ENCODE results near the gene COX15.
"Not testable (repeated sequence)": the region's sequence is repeated elsewhere in the genome, so short reads cannot be mapped to it uniquely, and the experiment has no call there.

Gene COX15

DNA sequence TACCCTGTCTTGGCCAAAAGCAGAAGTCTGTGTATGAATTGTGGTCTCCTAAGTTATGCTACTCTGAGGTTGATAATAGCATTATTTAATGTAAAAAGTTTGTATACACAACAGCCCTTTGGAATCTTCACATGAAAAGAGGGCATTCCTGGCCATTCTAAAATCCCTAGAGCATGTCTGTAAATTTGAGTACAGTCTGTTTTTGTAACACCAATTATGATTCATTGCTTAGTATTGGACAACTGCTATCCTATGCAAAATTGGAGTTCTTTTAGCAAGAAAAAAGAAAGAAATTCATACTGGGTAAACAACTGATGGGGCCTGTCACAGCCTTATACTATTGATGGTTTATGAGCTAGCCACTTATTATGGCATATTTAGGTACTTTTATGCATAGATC lies 10.3 kb upstream of the COX15 start:
- in situ Hi-C loops (cut with HindIII; ENCODE audit: low sequenced_read_pairs) = loop anchor here (5.0 kb wide), 1 partner anchor 90 kb away; no protein-coding TSS in a partner anchor

DNA sequence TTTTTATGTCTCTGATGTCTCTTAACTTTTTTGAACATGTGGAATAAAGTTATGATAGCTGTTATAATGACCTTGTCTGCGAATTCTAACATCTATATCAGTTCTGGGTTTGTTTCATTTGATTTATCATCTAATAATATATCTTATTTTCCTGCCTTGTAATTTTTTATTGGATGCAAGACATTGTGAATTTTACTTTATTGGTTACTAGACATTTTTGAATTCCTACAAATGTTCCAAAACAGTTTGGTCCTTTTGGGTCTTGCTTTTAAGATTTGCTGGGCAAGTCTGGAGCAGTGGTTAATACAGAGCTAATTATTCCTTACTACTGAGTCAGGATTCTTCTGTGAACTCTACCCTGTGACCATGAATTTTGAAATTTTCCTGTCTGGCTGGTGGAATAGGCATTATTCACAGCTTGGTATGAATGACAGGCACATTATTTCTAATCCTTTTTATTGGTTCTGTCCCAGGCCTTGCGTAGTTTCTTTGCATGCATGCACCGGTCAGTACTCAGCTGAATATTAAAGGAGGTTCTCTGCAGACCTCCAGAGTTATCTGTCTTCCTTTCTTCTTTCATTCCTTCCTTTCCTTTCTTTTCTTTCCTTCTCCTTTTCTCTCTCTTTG lies 9.1 kb upstream of the COX15 start:
- in situ Hi-C loops (cut with HindIII; ENCODE audit: low sequenced_read_pairs) = loop anchor here (5.0 kb wide), 1 partner anchor 91 kb away; no protein-coding TSS in a partner anchor

DNA sequence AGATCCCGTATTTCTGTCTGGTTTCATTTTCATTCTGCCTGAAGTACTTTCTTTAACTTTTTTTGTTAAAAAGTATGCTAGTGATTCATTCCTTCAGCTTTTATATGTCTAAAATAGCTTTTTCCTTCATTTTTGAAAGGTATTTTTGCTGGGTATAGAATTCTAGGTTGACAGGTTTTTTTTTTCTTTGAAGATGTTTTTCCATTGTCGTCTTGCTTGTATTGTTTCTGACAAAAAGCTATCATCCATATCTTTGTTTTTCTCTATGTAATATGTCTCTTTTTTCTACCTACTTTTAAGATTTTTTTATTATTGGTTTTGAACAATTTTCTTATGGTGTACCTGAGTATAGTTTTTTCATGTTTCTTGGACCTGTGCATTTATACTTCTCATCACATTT lies 8.3 kb upstream of the COX15 start:
- in situ Hi-C loops (cut with HindIII; ENCODE audit: low sequenced_read_pairs) = loop anchor here (5.0 kb wide), 1 partner anchor 92 kb away; no protein-coding TSS in a partner anchor

DNA sequence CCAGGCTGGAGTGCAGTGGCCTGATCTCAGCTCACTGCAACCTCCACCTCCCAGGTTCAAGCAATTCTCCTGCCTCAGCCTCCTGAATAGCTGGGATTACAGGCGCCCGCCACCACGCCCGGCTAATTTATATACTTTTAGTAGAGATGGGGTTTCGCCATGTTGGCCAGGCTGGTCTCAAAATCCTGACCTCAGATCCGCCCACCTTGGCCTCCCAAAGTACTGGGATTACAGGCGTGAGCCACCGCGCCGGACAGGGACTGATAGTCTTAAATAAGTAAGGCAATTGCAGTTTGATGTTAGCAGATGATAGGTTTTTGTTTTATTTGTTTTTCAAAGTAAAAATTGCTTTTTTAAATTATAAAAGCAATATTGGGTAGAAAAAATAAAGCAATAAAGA lies 2.2 kb upstream of the COX15 start:
- in situ Hi-C loops (cut with HindIII; ENCODE audit: low sequenced_read_pairs) = not testable (repeated sequence)

DNA sequence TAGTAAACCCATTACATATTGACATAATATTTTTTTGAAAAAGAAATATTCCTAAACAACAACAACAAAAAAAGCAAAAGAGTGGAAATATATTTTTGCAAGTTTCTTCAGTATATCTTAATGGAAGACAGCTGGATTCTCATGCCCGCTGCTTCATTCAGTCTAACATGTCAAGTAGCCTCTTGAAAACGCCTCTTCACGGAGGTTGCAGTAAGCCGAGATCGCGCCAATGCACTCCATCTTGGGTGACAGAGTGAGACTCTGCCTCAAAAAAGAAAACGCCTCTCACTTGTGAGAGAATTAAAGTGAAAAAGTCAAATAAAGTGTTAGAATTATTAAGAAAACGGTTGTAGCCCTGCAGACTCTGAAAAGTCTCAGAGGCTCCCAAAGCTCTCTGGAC lies 1.4 kb upstream of the COX15 start:
- in situ Hi-C loops (cut with HindIII; ENCODE audit: low sequenced_read_pairs) = no loop called here

DNA sequence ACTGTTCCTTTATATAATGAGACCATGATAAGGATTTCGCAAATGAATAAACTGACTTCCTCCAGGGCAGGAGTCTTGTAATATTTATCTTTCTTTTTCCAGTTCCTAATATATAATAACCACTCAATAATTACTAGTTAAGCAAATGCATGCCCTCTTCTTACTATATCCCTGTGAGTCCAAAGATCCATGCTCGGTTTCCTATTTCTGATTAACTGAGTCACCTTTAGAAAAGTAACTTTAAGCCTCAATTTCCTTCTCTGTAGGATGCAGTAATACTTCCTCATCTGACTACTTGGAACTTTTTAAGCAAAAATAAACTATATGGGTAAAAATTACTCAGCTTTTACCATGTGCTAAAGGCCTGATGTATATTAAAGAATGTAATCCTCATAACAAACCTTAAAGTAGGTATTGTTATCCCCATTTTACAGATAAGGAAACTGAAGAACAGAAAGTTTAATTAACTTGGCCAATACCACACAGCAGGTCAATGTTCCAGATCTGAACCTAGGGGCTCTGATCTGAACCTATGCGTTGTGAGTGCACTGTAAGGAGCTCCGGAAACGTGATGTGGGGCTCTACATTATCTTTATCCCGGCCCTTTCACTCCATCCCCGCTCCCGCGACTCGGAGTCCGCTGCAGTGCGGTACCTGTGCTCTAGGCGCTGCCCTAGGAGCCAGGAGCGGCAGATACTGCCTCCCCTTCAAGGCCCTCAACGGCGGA lies 458 bp downstream of the COX15 start:
- in situ Hi-C loops (cut with HindIII; ENCODE audit: low sequenced_read_pairs) = no loop called here

DNA sequence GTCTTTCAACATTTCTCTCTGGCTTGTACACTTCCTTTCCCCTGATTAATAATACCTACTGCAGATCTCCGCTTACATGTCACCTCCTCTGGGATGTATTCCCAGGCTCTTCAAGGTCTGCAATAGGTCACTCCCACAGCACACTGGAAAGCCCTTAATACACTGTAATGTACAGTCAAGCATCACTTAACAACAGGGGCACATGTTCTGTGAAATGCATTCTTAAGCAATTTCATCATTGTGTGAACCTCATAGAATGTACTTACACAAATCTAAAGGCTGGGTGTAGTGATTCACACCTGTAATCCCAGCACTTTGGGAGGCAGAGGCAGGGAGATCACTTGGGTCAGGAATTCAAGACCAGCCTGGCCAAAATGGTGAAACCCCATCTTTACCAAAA lies 1.9 kb downstream of the COX15 start:
- in situ Hi-C loops (cut with HindIII; ENCODE audit: low sequenced_read_pairs) = no loop called here

DNA sequence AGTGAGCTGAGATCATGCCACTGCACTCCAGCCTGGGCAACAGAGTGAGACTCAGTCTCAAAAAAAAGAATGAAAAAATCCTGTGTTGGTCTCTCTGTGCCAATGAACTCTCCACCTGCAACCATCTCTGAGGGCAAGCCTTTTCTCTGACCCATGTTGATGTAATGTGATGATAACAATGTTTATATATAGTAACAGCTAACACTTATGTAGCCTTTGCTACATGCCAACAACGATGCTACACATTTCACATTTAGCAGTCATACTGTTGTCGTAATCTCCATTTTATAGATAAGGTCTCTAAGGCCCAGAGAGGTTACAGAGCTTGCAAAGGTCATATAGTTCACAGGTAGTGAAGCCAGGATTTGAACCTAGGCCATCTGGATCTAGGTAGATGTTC lies 11.5 kb downstream of the COX15 start:
- in situ Hi-C loops (cut with HindIII; ENCODE audit: low sequenced_read_pairs) = no loop called here

DNA sequence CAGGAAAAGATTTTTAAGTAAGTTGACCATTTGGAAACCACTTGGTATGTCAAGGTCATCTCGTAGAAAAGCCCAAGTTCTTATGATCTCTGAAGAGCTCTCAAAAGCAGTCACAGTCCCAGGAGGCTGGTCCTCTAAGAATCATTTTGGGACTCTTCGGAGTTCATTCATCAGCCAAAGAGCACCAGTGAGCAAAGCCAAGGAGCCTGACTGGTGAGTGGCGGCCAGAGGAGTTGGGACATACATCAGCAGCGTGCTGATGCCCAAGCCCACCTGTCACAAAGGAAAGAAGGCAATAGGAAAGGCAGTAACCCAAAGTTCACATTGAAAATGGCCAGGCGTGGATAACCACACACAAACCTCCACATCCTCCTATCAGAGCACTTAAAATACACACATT lies 17.5 kb downstream of the COX15 start:
- in situ Hi-C loops (cut with HindIII; ENCODE audit: low sequenced_read_pairs) = loop anchor here (5.0 kb wide), 2 partner anchors 47 to 97 kb away; no protein-coding TSS in a partner anchor

DNA sequence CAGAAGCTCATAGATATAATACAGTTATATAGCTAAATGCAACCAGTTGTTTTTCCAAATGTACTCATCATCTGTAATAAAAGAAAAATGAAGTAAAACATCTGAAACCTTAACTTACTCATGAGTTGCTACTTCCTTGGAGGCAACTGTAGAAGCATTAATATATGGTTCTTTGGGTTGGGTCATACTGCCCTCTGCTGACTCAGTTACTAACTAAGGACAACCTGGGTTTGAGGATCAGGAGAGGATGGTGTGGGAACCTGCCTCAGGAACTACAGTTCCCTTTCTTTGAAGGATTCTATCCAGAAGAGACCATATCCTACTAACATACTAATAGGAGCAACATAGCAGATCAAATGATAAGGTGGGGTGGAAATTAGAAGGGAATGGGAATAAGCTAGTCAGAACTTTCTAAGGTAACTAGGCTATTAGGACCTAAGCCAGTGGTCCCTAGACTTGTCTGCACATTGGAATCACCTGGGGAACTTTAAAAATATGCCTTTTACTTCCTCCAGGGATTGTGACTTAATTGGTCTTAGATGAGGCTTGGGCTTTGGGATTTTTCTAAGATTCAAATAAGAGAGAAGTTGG lies 20.7 kb downstream of the COX15 start:
- in situ Hi-C loops (cut with HindIII; ENCODE audit: low sequenced_read_pairs) = loop anchor here (5.0 kb wide), 2 partner anchors 44 to 94 kb away; no protein-coding TSS in a partner anchor

DNA sequence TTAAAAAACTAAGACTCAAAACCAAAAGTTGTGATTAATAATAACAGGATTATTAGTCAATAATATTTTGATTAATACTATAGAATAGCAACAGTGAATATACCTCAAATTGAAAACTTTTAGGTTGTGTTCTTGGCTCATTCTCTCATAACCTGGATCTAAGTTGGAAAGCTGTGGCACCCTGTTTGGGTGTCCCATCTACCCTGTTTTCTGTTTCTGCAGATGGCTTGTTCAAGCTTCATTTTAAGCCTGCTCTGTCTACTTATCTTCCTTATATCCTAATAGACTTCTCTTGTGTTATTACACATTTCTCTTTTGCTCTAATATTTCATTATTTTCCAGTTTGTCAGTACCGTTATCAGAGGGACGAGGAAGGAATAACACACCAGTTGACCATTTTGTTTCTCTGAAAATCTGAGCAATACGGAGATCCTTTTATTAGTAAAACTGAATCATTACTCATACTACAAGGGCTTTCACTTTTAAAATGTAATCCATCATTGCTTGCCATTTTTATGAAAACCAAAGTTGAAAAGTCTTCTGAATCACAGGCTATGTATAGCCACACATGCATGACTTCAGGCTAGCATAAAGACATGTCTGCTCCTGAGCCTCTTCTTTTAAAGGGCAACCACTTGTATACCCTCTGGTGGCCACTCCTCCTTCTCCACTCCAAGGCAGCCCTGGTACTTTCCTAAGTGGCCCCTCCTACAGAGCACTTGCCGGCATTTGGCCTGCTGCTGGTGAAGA lies 22.3 kb downstream of the COX15 start:
- in situ Hi-C loops (cut with HindIII; ENCODE audit: low sequenced_read_pairs) = loop anchor here (5.0 kb wide), 2 partner anchors 42 to 92 kb away; no protein-coding TSS in a partner anchor

DNA sequence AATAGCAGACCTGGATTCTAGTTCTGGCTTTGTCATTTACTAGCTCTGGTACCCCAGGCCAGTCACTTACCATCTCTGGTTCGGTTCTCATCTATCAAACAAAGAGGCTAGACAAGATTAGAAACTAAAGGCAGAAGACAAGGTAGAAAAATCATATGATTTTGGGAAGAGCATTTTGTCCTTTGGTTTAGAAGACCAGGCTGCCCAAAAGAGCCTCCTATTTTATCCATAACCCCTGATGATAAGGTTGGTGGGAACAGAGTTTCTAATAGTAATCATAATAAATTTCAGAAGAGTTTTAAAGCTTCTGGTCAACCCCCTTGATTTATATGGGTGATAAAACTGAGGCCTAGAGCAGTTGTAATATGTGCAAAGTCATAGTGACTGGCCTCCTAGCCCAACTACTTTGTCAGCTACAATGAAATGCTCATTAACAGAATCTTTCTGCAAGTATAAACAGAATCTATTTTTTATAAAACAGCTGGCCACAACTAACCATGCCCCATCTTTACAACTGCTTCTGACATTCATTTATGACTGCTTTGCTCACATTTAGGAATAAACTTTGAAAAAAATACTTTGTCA lies 23.4 kb downstream of the COX15 start:
- in situ Hi-C loops (cut with HindIII; ENCODE audit: low sequenced_read_pairs) = no loop called here

DNA sequence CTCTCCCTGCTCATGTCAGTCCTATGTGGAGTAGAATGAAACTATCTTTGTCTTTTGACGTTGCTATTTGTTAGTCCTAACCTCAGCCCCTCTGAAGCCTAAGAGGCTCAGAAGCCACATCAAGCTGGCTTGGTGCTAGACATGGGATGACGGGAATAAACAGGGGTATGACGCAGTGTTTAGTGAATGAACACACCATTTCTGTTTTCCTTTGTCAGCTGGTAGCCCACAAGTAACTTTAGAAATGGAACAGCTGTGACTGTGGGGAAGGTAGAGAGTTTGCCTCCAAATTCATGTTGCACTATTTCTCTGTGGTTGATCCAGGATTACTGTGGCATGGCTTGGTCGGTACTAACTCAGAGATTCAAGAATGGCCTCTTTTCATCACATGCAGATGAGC lies 31.3 kb downstream of the COX15 start:
- in situ Hi-C loops (cut with HindIII; ENCODE audit: low sequenced_read_pairs) = no loop called here

DNA sequence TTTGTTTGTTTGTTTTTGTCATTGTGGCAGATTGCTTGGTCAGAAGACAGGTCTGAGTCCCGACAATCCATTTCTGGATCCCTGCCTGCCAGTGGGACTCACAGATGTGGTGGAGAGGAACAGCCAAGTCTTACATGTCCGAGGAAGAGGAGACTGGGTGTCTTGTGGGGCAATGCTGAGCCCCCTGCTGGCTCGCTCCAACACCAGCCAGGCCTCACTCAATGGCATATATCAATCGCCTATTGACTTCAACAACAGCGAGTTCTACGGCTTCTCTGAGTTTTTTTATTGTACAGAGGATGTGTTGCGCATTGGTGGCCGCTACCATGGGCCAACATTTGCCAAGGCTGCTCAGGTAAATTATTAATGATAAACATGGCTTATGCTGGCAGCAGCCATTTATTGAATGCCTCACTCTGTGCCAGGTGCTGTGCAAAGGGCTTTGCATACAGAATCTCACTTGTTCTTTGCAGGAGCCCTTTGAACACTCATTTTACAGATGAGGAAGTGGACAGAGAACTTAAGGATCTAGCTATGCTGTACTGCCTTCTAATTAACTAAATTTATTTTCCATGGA lies 33.3 kb downstream of the COX15 start:
- in situ Hi-C loops (cut with HindIII; ENCODE audit: low sequenced_read_pairs) = no loop called here

DNA sequence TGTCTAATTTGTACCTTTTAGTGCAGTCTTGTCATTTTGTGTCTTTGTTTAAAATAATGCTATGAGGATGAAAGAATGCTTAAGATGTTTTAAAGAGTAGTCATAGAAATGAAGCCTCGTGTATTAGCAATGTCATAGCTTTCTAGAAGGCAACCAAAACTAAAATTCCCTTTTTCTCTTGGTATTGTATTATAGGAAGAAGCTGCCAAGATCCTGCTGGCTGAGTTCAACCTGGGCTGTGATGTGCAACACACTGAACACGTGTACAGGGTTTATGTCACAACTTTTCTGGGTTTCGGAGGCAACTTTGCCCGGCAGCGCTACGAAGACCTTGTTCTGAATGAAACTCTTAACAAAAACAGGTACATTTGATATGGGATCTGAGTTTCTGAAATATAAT lies 36.2 kb downstream of the COX15 start:
- in situ Hi-C loops (cut with HindIII; ENCODE audit: low sequenced_read_pairs) = no loop called here

DNA sequence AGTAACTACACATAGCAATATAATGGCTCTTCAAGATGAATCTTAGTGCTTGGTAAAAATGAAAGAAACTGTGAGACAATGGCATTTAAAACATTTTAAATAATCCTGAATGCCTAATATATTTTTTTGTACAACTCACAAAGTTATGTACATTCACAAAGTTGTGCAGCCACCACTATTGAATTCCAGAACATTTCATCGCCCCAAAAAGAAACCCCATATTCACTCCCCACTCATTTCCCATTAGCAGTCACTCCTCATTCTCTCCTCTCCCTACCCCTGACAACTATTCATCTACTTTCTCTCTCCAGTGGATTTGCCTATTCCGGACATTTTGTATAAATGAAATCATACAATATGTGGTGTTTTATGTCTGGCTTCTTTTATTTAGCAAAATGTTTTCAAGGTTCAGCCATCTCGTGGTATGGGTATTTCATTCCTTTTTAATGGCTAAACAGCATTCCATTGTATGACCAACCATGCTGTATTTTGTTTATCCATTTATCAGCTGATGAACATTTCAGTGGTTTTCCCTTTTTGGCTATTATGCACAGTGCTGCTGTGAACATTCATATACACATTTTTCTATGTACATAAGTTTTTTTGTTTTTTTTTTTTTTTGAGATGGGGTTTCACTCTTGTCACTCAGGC lies 37.9 kb downstream of the COX15 start:
- in situ Hi-C loops (cut with HindIII; ENCODE audit: low sequenced_read_pairs) = no loop called here

DNA sequence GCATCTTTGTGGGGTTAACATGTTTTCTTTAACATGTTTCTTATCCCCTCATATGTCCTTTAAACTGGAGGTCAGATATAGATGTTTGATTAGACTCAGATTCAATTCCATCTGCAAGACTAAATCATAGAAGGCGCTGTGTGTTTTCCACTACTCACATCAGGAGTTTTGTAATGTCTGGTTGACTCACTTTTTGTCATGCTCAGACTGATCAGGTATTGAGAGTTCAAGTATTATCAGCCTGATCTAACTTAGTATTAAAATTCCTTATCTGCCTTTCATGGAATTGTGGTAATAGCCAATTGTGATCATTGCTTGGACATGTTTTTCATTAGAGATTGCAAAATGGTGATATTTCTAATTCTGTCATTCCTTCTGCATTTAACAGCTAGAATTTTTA lies 42.5 kb downstream of the COX15 start:
- in situ Hi-C loops (cut with HindIII; ENCODE audit: low sequenced_read_pairs) = no loop called here

DNA sequence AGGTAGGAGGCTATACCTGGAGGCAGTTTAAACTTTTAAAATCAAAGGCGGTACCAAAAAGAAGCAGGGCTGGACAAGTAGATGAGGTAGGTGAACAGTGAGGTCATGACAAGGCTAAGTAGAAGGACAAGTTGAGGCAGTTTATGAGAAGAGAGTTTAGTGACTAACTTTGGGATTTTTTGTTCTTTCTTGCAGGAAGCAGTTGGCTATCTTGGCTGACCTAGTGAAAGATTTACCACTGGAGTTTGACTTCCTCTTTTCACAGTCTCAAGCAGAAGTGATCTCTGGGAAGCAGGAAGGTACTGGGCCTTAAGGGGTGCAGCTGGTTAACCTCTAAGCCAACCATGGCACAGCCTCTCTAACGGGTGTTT lies 46.3 kb downstream of the COX15 start:
- in situ Hi-C loops (cut with HindIII; ENCODE audit: low sequenced_read_pairs) = no loop called here

DNA sequence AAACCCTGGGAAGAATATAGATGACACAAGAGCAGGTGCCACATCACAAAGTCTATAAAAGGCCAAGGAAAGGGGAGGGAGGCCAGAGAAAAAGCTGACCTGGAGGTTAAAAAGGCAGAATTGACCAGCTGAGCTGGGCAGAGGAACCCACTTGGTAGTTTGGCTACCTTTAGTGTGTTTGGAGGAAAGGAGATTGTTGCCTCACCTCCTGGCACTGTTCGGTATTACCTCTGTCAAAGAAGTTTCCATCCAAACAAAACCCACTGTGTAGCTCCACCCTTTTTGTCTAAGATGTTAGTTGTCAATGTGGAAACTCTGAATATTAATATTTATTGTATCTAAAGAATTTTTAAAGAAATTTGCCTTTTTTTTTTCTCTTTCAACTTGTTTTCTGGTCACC lies 49.2 kb downstream of the COX15 start:
- in situ Hi-C loops (cut with HindIII; ENCODE audit: low sequenced_read_pairs) = no loop called here
